Measurements from ENCODE around the gene PCGF3.

Gene PCGF3

GRCh38 chr4:815464-816146 is 110.0 kb downstream of the PCGF3 start:
- no peak for TF ChIP-seq CTCF (IDR thresholded peaks at IDR 0.05; ENCODE audit: low read depth, low read length)
- DNase-seq (ENCODE audit: extremely low read depth, low read depth): no peak

GRCh38 chr4:818106-818921 is 112.7 kb downstream of the PCGF3 start:
- TF ChIP-seq CTCF (IDR thresholded peaks at IDR 0.05; ENCODE audit: low read depth, low read length): no peak
- no peak for DNase-seq (ENCODE audit: extremely low read depth, low read depth)

- TF ChIP-seq CTCF (IDR thresholded peaks at IDR 0.05; ENCODE audit: low read depth, low read length): no peak
- no peak for DNase-seq (ENCODE audit: extremely low read depth, low read depth)
These were observed 114.0 kb downstream of the PCGF3 start for GRCh38 chr4:819401-820229.

Measured in AG09319 (cell line).